ENCODE data around the gene ABCA5. TPM values are rescaled to one million over a fixed set of nuclear protein-coding genes. Genes with fewer than 3 reads are reported as not detected.

Gene ABCA5, protein sequence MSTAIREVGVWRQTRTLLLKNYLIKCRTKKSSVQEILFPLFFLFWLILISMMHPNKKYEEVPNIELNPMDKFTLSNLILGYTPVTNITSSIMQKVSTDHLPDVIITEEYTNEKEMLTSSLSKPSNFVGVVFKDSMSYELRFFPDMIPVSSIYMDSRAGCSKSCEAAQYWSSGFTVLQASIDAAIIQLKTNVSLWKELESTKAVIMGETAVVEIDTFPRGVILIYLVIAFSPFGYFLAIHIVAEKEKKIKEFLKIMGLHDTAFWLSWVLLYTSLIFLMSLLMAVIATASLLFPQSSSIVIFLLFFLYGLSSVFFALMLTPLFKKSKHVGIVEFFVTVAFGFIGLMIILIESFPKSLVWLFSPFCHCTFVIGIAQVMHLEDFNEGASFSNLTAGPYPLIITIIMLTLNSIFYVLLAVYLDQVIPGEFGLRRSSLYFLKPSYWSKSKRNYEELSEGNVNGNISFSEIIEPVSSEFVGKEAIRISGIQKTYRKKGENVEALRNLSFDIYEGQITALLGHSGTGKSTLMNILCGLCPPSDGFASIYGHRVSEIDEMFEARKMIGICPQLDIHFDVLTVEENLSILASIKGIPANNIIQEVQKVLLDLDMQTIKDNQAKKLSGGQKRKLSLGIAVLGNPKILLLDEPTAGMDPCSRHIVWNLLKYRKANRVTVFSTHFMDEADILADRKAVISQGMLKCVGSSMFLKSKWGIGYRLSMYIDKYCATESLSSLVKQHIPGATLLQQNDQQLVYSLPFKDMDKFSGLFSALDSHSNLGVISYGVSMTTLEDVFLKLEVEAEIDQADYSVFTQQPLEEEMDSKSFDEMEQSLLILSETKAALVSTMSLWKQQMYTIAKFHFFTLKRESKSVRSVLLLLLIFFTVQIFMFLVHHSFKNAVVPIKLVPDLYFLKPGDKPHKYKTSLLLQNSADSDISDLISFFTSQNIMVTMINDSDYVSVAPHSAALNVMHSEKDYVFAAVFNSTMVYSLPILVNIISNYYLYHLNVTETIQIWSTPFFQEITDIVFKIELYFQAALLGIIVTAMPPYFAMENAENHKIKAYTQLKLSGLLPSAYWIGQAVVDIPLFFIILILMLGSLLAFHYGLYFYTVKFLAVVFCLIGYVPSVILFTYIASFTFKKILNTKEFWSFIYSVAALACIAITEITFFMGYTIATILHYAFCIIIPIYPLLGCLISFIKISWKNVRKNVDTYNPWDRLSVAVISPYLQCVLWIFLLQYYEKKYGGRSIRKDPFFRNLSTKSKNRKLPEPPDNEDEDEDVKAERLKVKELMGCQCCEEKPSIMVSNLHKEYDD (N-terminal part only)
- 11.4 TPM in 2 replicates for total RNA-seq

DNA sequence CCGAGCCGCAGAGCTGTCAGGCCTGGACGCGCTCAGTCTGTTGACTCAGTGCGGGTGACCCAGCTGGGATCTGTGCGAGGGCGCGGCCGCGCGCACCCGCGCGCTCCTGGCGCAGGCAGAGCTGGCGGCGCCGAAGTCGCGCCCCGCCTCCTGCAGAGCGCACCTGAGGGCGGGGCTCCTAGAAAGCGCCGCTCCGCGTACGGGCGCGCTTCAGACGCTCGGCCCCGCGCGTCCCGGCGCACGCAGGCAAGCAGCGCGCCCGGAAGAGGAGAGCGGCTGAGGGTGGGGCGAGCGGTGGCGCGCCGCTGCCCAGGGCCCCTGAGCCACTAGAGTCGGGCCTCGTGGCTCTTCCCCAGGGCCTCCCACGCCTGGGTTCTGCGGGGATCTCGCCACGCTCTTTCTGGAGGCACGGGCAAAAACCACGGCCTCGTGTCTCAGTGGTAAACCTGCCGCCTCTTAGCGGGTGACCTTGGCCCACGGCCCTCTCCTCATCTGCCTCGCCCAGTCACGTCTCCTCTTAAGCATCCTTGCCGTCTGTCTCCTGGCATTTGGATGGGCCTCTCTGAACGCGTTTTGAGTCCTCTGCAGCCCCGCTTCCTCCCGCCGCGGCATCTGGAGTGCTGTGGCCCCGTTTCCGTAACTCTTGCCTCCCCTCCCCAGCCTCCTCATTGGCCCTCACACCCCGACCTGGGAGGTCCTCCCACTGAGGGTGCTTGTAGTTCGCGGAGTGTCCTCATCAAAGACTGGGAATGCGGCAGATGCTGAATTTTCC, at the start of gene ABCA5:
ABCA5 (minus strand) TSS at position 74 of the 772 bp plus-strand sequence. CDS start 12,718 bp downstream, outside the sequence.
- peaks cover 6% of the 10 kb centered on the region for H3K36me3 Mint-ChIP-seq (ENCODE audit: low read depth)
- peak within 1 kb of the TSS; percentile 94 for H3K27ac Mint-ChIP-seq
- H3K9me3 Mint-ChIP-seq: no peaks in the 10 kb centered on the region
- DNase-seq (ENCODE audit: low spot score): peak; percentile 83
- peaks cover 29% of the 10 kb centered on the region for H3K4me1 Mint-ChIP-seq (ENCODE audit: low read depth)
- H3K4me3 Mint-ChIP-seq (ENCODE audit: low read depth): peak within 1 kb of the TSS; percentile 97
- intact Hi-C loops (cut with micrococcal nuclease): loop anchor here (1.0 to 5.0 kb wide), 5 partner anchors 87 to 1335 kb away; partner anchors contain the start of genes KCNJ2, MAP2K6 and PRKAR1A
- peaks cover 15% of the 10 kb centered on the region for H3K27me3 Mint-ChIP-seq (ENCODE audit: low read depth)

DNA sequence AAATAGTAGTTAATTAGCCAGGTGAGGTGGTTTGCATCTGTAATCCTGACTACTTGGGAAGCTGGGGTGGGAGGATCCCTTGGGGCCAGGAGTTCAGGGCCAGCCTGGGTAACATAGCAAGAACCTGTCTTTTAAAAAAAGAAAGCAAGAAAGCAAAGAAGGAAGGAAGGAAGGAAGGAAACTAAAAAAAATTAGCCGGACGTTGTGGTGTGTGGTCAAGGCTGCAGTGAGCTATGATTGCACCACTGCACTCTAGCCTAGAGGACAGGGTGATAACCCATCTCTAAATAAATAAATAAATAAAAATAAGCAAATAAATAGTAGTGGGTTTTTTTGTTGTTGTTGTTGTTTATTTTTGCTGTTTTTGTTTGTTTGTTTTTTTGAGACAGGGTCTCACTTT, 48.3 kb upstream of the ABCA5 start:
- no peaks in the 10 kb centered on the region for H3K27me3 Mint-ChIP-seq (ENCODE audit: low read depth)
- no peaks in the 10 kb centered on the region for H3K4me1 Mint-ChIP-seq (ENCODE audit: low read depth)
- H3K36me3 Mint-ChIP-seq (ENCODE audit: low read depth): no peaks in the 10 kb centered on the region
- intact Hi-C loops (cut with micrococcal nuclease): no loop called here
- no peak for DNase-seq (ENCODE audit: low spot score)
- no peak overlapping the region for H3K4me3 Mint-ChIP-seq (ENCODE audit: low read depth)
- H3K9me3 Mint-ChIP-seq: no peaks in the 10 kb centered on the region
- H3K27ac Mint-ChIP-seq: no peak overlapping the region

DNA sequence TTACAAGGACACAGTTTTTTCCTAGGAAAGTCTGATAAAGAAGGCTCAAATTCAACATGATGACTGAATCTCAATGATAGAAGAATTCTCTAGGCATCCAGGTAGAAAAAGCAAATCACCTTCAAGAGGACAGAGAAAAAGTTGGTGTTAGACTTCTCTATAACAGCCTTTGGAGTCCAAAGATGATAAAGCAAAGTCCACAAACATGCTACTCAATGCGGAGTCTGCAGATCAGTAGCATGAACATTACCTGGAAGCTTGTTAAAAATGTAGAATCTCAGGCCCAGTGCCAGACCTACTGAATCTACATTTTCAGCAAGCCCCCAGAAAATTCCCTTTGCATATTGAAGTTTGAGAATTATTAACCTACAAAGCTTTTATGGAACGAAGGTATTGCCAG, 46.1 kb upstream of the ABCA5 start:
- no peaks in the 10 kb centered on the region for H3K4me1 Mint-ChIP-seq (ENCODE audit: low read depth)
- intact Hi-C loops (cut with micrococcal nuclease): no loop called here
- DNase-seq (ENCODE audit: low spot score): no peak
- H3K4me3 Mint-ChIP-seq (ENCODE audit: low read depth): no peak overlapping the region
- no peaks in the 10 kb centered on the region for H3K36me3 Mint-ChIP-seq (ENCODE audit: low read depth)
- H3K9me3 Mint-ChIP-seq: no peaks in the 10 kb centered on the region
- peaks cover 4% of the 10 kb centered on the region for H3K27me3 Mint-ChIP-seq (ENCODE audit: low read depth)
- no peak overlapping the region for H3K27ac Mint-ChIP-seq

DNA sequence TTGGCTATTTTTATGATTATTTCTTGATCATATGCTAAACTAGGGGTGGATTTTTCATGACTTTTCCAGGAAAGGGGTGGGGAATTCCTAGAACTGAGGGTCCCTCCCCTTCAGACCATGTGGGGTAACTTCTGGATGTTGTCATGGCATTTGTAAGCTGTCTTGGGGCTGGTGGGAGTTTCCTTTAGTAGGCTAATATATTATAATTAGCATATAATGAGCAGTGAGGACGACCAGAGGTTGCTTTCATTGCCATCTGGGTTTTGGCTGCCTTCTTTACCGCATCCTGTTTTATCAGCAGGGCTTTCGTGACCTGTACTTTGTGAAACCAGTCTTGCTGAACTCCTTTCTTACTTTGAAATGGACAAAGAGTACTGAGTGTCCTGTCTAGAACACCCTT, 40.4 kb upstream of the ABCA5 start:
- Mint-ChIP-seq H3K4me3 (ENCODE audit: low read depth) (no peak overlapping the region), H3K27ac (no peak overlapping the region), H3K4me1 (ENCODE audit: low read depth) (peaks cover 7% of the 10 kb centered on the region), H3K9me3 (no peaks in the 10 kb centered on the region), H3K27me3 (ENCODE audit: low read depth) (peaks cover 4% of the 10 kb centered on the region), H3K36me3 (ENCODE audit: low read depth) (no peaks in the 10 kb centered on the region)
- no peak for DNase-seq (ENCODE audit: low spot score)
- intact Hi-C loops (cut with micrococcal nuclease): no loop called here

DNA sequence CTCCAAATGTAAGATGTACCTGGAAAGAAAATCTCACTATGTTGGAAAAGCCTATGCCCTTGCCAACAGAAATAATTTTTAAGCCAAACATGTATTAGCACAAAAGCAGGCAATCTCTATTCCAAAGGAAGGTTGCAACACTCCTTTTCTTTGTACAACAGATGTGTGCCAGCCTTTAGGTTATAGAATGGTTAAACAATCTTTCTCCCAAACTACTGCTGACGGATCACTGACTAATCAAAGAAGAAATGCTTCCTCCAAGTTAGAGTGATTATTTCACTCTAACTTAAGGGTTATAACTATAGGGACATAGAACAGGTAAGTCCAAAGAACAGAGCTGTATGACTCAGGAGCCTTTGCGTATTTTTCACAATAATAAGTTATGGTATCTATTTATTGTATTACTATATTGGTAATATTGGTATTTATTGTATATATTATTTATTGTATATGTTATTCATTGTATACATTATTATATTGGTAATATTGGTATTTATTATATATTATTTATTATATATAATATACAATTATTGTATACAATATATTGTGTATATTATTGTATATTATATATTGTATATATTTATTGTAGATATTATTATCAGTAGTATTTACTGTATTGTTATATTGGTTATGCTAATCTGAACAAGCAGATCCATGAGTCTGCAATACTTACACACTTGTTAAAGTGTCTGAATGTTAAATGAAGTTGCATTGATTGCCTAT, 36.7 kb upstream of the ABCA5 start:
- peaks cover 7% of the 10 kb centered on the region for H3K4me1 Mint-ChIP-seq (ENCODE audit: low read depth)
- H3K27ac Mint-ChIP-seq: no peak overlapping the region
- no peaks in the 10 kb centered on the region for H3K36me3 Mint-ChIP-seq (ENCODE audit: low read depth)
- no peak for DNase-seq (ENCODE audit: low spot score)
- H3K4me3 Mint-ChIP-seq (ENCODE audit: low read depth): no peak overlapping the region
- H3K27me3 Mint-ChIP-seq (ENCODE audit: low read depth): peaks cover 1% of the 10 kb centered on the region
- intact Hi-C loops (cut with micrococcal nuclease): no loop called here
- no peaks in the 10 kb centered on the region for H3K9me3 Mint-ChIP-seq

DNA sequence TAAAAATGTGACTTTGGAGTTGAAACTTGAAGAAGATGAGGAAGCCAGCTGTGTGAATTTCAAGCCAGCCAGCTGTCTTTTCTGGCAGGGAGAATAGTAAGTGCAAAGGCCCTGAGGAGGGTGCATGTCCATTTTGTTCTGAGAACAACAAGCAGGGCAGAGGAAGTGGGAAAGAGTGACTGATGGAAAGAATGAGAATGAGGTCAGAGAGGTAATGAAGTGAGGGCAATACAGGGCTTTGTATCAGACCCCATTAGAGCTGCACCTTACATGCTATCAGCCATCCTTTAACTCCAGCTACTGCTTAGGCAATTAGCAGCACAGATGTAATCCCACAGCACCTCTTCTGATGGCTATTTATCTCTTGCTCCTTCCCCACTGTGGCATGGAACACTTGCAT, 34.2 kb upstream of the ABCA5 start:
- Mint-ChIP-seq H3K27ac (no peak overlapping the region), H3K36me3 (ENCODE audit: low read depth) (no peaks in the 10 kb centered on the region), H3K4me3 (ENCODE audit: low read depth) (no peak overlapping the region), H3K4me1 (ENCODE audit: low read depth) (no peaks in the 10 kb centered on the region), H3K9me3 (no peaks in the 10 kb centered on the region), H3K27me3 (ENCODE audit: low read depth) (no peaks in the 10 kb centered on the region)
- no peak for DNase-seq (ENCODE audit: low spot score)
- intact Hi-C loops (cut with micrococcal nuclease): no loop called here

DNA sequence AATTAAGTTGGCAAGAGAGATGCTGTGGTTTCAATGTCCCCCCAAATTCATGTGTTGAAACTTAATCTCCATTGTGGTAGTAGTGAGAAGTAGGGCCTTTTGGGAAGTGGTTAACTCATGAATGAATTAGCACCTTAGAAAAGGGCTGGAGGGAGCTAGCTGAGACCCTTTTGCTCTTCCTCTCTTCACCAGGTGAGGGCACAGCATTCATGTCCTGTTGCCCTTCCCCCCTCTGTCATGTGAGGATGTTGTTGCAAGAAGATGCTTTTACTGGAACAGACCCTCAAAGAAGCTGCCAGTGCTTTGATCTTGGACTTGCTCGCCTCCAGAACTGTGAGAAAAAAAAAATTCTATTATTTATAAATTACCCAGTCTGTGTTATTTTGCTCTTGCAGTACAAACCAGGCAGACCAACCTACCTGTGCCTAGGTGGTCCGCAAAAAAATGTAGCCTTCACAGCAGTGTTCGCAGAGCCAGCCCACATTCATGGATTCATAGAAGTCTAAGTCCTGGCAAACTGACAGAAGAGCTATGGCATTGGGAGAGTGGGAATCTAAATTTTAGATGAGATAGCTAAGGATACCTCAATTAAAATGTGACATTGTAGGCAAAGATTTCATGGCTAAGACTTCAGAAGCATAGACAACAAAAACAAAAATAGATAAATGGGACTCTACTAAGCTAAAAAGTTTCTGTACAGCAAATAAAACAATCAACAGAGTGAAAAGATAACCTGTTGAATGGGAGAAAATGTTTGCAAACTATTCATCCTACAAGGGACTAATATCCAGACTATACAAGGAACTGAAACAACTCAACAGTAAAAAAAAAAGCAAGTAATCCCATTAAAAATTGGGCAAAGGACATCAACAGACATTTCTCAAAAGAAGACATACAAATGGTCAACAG, 32.0 kb upstream of the ABCA5 start:
- no peaks in the 10 kb centered on the region for H3K36me3 Mint-ChIP-seq (ENCODE audit: low read depth)
- H3K27ac Mint-ChIP-seq: no peak overlapping the region
- intact Hi-C loops (cut with micrococcal nuclease): no loop called here
- no peaks in the 10 kb centered on the region for H3K9me3 Mint-ChIP-seq
- H3K4me3 Mint-ChIP-seq (ENCODE audit: low read depth): no peak overlapping the region
- peaks cover 6% of the 10 kb centered on the region for H3K27me3 Mint-ChIP-seq (ENCODE audit: low read depth)
- no peak for DNase-seq (ENCODE audit: low spot score)
- no peaks in the 10 kb centered on the region for H3K4me1 Mint-ChIP-seq (ENCODE audit: low read depth)

DNA sequence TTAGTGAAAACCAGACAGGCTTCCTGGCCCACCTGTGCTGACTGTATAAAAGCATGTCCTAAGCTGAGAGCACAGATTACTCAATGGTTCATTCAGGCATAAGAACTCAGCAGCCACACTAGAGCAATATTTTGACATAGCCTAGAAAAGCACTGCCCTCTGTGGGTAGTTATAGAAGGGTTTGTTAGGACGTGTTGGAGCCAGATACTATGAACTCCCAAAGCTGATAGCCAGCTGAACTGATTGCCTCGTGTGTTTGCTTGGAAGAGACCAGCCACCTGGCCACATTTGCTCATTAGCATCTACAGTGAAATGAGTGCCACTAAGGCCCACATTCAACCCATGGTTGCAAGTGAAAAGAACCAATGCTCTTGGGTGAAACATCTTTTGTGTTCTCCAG, 30.8 kb upstream of the ABCA5 start:
- H3K27me3 Mint-ChIP-seq (ENCODE audit: low read depth): peaks cover 9% of the 10 kb centered on the region
- H3K9me3 Mint-ChIP-seq: no peaks in the 10 kb centered on the region
- no peak for DNase-seq (ENCODE audit: low spot score)
- H3K4me3 Mint-ChIP-seq (ENCODE audit: low read depth): no peak overlapping the region
- no peak overlapping the region for H3K27ac Mint-ChIP-seq
- H3K36me3 Mint-ChIP-seq (ENCODE audit: low read depth): no peaks in the 10 kb centered on the region
- no peaks in the 10 kb centered on the region for H3K4me1 Mint-ChIP-seq (ENCODE audit: low read depth)
- intact Hi-C loops (cut with micrococcal nuclease): no loop called here

DNA sequence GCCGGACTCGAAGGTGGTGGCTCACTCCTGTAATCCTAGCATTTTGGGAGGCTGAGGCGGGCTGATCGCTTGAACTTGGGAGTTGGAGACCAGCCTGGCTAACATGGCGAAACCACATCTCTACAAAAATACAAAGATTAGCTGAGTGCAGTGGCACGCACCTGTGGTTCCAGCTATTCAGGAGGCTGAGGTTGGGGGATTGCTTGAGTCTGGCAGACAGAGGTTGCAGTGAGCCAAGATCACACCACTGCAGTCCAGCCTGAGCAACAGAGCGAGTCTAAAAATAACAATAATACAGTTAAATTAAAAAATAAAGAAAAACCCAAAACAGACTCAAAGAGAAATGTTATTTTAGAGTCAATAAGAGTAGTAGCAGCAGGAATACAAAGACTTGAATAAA, 29.7 kb upstream of the ABCA5 start:
- Mint-ChIP-seq H3K27me3 (ENCODE audit: low read depth) (peaks cover 14% of the 10 kb centered on the region), H3K9me3 (no peaks in the 10 kb centered on the region), H3K27ac (no peak overlapping the region), H3K4me3 (ENCODE audit: low read depth) (no peak overlapping the region), H3K4me1 (ENCODE audit: low read depth) (no peaks in the 10 kb centered on the region), H3K36me3 (ENCODE audit: low read depth) (no peaks in the 10 kb centered on the region)
- intact Hi-C loops (cut with micrococcal nuclease): no loop called here
- no peak for DNase-seq (ENCODE audit: low spot score)

DNA sequence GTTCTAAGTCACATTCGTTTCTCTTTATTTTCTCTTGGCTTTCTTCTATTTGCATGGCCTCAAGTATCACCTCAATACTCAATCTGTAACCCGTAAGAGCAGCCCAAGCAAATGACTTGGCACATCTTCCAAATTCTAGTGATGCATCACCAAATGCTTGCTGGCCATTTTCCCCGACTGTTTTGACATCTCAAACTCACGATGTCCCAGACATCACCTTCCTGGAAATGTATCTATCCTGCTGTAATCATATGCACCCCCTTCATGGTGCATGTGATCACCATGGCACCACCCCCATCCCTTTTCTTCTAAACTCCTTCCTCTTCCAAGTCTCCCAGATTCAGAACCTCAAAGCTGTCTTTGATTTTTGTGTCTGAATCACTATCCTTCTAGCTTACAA, 24.0 kb upstream of the ABCA5 start:
- intact Hi-C loops (cut with micrococcal nuclease): no loop called here
- H3K4me1 Mint-ChIP-seq (ENCODE audit: low read depth): no peaks in the 10 kb centered on the region
- no peaks in the 10 kb centered on the region for H3K36me3 Mint-ChIP-seq (ENCODE audit: low read depth)
- H3K4me3 Mint-ChIP-seq (ENCODE audit: low read depth): no peak overlapping the region
- H3K9me3 Mint-ChIP-seq: no peaks in the 10 kb centered on the region
- no peak overlapping the region for H3K27ac Mint-ChIP-seq
- H3K27me3 Mint-ChIP-seq (ENCODE audit: low read depth): peaks cover 24% of the 10 kb centered on the region
- no peak for DNase-seq (ENCODE audit: low spot score)

DNA sequence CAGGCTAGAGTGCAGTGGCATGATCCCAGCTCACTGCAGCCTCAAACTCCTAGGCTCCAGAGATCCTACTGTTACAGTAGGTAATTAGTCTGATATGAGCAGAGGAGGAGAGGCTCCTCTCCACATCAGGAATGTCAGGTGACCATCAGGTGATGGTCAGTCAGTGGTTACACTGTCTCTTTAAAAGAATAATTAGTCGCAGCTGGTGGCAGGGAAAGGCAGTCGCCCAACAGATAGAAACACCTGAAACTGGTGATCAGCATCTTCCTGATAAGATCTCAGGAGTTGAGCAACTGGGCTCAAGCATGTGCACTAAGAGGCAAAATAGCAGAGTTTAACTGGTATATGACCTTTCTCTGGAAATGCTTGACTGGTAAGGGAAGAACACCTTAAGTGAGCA, 21.5 kb upstream of the ABCA5 start:
- H3K27me3 Mint-ChIP-seq (ENCODE audit: low read depth): peaks cover 22% of the 10 kb centered on the region
- H3K4me3 Mint-ChIP-seq (ENCODE audit: low read depth): no peak overlapping the region
- DNase-seq (ENCODE audit: low spot score): no peak
- no peak overlapping the region for H3K27ac Mint-ChIP-seq
- no peaks in the 10 kb centered on the region for H3K4me1 Mint-ChIP-seq (ENCODE audit: low read depth)
- no peaks in the 10 kb centered on the region for H3K9me3 Mint-ChIP-seq
- no peaks in the 10 kb centered on the region for H3K36me3 Mint-ChIP-seq (ENCODE audit: low read depth)
- intact Hi-C loops (cut with micrococcal nuclease): no loop called here

All from activated T-helper 2 cell treated with anti-CD3 and anti-CD28 coated beads, Interferon-gamma antibody, Interleukin-2, Interleukin-4, amounts not matched to agents 10 μg/mL and 5 μg/mL and 100 μg/mL, durations not matched to agents 14 hours and 24 hours and 36 hours (primary cell).